GM12891 (cell line): ENCODE measurements around the gene HMCN1.

Source experiments
- DNase-seq: peaks from one replicate; pipeline ENCODE4 v3.0.0; 2011; ENCODE audit warnings: low spot score; ENCODE audit not compliant: insufficient read length
- FAIRE-seq: peaks from 2 replicates; lab custom pipeline; 2011; peaks lifted over from hg19 to GRCh38; lab: Jason Lieb, UNC
- PAX5 ChIP-seq: IDR thresholded peaks from 2 replicates; pipeline ENCODE4 v1.6.1; 2011; ENCODE audit warnings: low read length, moderate library complexity, mild to moderate bottlenecking; ENCODE audit not compliant: insufficient read depth, severe bottlenecking
- POLR2A ChIP-seq: IDR thresholded peaks from 2 replicates; pipeline ENCODE4 v1.6.1; 2011; ENCODE audit warnings: low read depth, low read length, control low read depth
- POLR2AphosphoS5 ChIP-seq: IDR thresholded peaks from 2 replicates; pipeline ENCODE4 v1.6.1; 2011; ENCODE audit warnings: low read depth, low read length, control low read depth
- POU2F2 ChIP-seq: IDR thresholded peaks from 2 replicates; pipeline ENCODE4 v1.6.1; 2011; ENCODE audit warnings: low read depth, mild to moderate bottlenecking, control low read depth, low read length, moderate library complexity
- SPI1 ChIP-seq: IDR thresholded peaks from 2 replicates; pipeline ENCODE4 v1.6.1; 2011; ENCODE audit warnings: low read depth, low read length, control low read depth
- TAF1 ChIP-seq: IDR thresholded peaks from 2 replicates; pipeline ENCODE4 v1.6.1; 2011; ENCODE audit warnings: low read depth, low read length, control low read depth

Gene HMCN1

GRCh38 chr1:186212568-186213224 lies 478.5 kb downstream of the HMCN1 start:
- peak; percentile 23 for DNase-seq
- FAIRE-seq: peak; percentile 82
- TF ChIP-seq POLR2A (no peak), TAF1 (no peak), POU2F2 (no peak), PAX5 (no peak), SPI1 (no peak), POLR2AphosphoS5 (no peak)

- FAIRE-seq (no peak), DNase-seq (no peak)
- TF ChIP-seq POLR2AphosphoS5: no peak
- no peak for TF ChIP-seq PAX5
- TF ChIP-seq SPI1: no peak
- TF ChIP-seq TAF1: no peak
Measured at GRCh38 chr1:186213225-186213607, 479.0 kb downstream of the HMCN1 start.

- DNase-seq (no peak), FAIRE-seq (no peak)
- TF ChIP-seq POLR2A: no peak
- no peak for TF ChIP-seq SPI1
- no peak for TF ChIP-seq TAF1
- TF ChIP-seq PAX5: no peak
- TF ChIP-seq POLR2AphosphoS5: no peak
- TF ChIP-seq POU2F2: no peak
Measured at GRCh38 chr1:186214791-186215190, 480.6 kb downstream of the HMCN1 start.

GRCh38 chr1:186215636-186216035 lies 481.4 kb downstream of the HMCN1 start:
- DNase-seq: no peak
- no peak for FAIRE-seq
- TF ChIP-seq TAF1 (no peak), POLR2A (no peak), POLR2AphosphoS5 (no peak), SPI1 (no peak), PAX5 (no peak), POU2F2 (no peak)

GRCh38 chr1:186218654-186219352 lies 484.6 kb downstream of the HMCN1 start:
- FAIRE-seq (no peak), DNase-seq (no peak)
- TF ChIP-seq SPI1 (peak; percentile 85), POLR2A (no peak), TAF1 (no peak)

GRCh38 chr1:186220067-186220466 lies 485.9 kb downstream of the HMCN1 start:
- TF ChIP-seq TAF1 (no peak), PAX5 (no peak), POLR2A (no peak), POU2F2 (no peak), POLR2AphosphoS5 (no peak), SPI1 (no peak)
- no peak for FAIRE-seq
- DNase-seq: no peak

- FAIRE-seq: no peak
- DNase-seq: no peak
- TF ChIP-seq SPI1 (no peak), TAF1 (no peak), PAX5 (no peak), POLR2AphosphoS5 (no peak), POLR2A (no peak), POU2F2 (no peak)
Measured at GRCh38 chr1:186220911-186221310, 486.7 kb downstream of the HMCN1 start.

GRCh38 chr1:186225096-186225495 lies 490.9 kb downstream of the HMCN1 start:
- FAIRE-seq (no peak), DNase-seq (no peak)
- TF ChIP-seq TAF1: no peak
- no peak for TF ChIP-seq POLR2AphosphoS5
- no peak for TF ChIP-seq SPI1
- TF ChIP-seq PAX5: no peak

GRCh38 chr1:186228749-186229148 lies 494.6 kb downstream of the HMCN1 start:
- DNase-seq (no peak), FAIRE-seq (no peak)
- TF ChIP-seq POLR2AphosphoS5 (no peak), PAX5 (no peak), POLR2A (no peak), TAF1 (no peak), POU2F2 (no peak), SPI1 (no peak)

- TF ChIP-seq POU2F2 (no peak), SPI1 (no peak)
- DNase-seq: no peak
- no peak for FAIRE-seq
Measured at GRCh38 chr1:186231861-186232436, 497.8 kb downstream of the HMCN1 start.
